SK-N-SH (cell line): ENCODE results near the gene PCDHB9. TPM values are rescaled to one million over a fixed set of nuclear protein-coding genes. Genes with fewer than 3 reads are reported as not detected.

Source experiments
- polyA plus RNA-seq, 3 experiments: library from polyadenylated mRNA; depleted of rRNA; stranded (reverse); fragments of >200 nt; gene quantifications; 2 replicates each; pipeline ENCODE4 v1.2.3, GENCODE V29; 2012

PCDHB9 gene
- polyA plus RNA-seq, 1 of the 3 experiments (the other 2 are of a cell fraction): 2.4 TPM

Other genes starting within 250 kb of the PCDHB9 start
- 0.39 and 0.76 TPM in 2 replicates for gene PCDHAC2, start 220.7 kb upstream of the PCDHB9 start, polyA plus RNA-seq (2012; rRNA removed)
- not detected in 2 replicates for gene PCDHB1, start 135.8 kb upstream of the PCDHB9 start, polyA plus RNA-seq (2012; rRNA removed)
- gene PCDHB2, start 92.5 kb upstream of the PCDHB9 start, polyA plus RNA-seq (2012; rRNA removed): 1.6 and 1.8 TPM in 2 replicates
- gene PCDHB3, start 86.7 kb upstream of the PCDHB9 start, polyA plus RNA-seq (2012; rRNA removed): 1.7 and 2.2 TPM in 2 replicates
- 0.36 and 0.51 TPM in 2 replicates for gene PCDHB4, start 65.3 kb upstream of the PCDHB9 start, polyA plus RNA-seq (2012; rRNA removed)
- 0.08 and 0.10 TPM in 2 replicates for gene PCDHB5, start 52.0 kb upstream of the PCDHB9 start, polyA plus RNA-seq (2012; rRNA removed)
- gene PCDHB6, start 37.1 kb upstream of the PCDHB9 start, polyA plus RNA-seq (2012; rRNA removed): 3.9 and 5.0 TPM in 2 replicates
- 1.5 and 1.7 TPM in 2 replicates for gene PCDHB7, start 14.5 kb upstream of the PCDHB9 start, polyA plus RNA-seq (2012; rRNA removed)
- 3.0 and 3.4 TPM in 2 replicates for gene PCDHB8, start 9.4 kb upstream of the PCDHB9 start, polyA plus RNA-seq (2012; rRNA removed)
- 2.3 and 2.7 TPM in 2 replicates for gene PCDHB16, start 4.8 kb upstream of the PCDHB9 start, polyA plus RNA-seq (2012; rRNA removed)
- gene PCDHB10, start 5.2 kb downstream of the PCDHB9 start, polyA plus RNA-seq (2012; rRNA removed): 1.4 and 1.5 TPM in 2 replicates
- gene PCDHB11, start 12.5 kb downstream of the PCDHB9 start, polyA plus RNA-seq (2012; rRNA removed): 0.41 and 0.61 TPM in 2 replicates
- 1.9 and 2.0 TPM in 2 replicates for gene PCDHB12, start 21.6 kb downstream of the PCDHB9 start, polyA plus RNA-seq (2012; rRNA removed)
- 0.85 and 0.88 TPM in 2 replicates for gene PCDHB13, start 26.8 kb downstream of the PCDHB9 start, polyA plus RNA-seq (2012; rRNA removed)
- gene PCDHB14, start 36.2 kb downstream of the PCDHB9 start, polyA plus RNA-seq (2012; rRNA removed): 9.7 and 10.6 TPM in 2 replicates
- 0.99 and 1.3 TPM in 2 replicates for gene PCDHB15, start 58.2 kb downstream of the PCDHB9 start, polyA plus RNA-seq (2012; rRNA removed)
- not detected in 2 replicates for gene SLC25A2, start 116.9 kb downstream of the PCDHB9 start, polyA plus RNA-seq (2012; rRNA removed)
- 30.6 and 38.7 TPM in 2 replicates for gene TAF7, start 133.6 kb downstream of the PCDHB9 start, polyA plus RNA-seq (2012; rRNA removed)
- gene PCDHGA1, start 143.4 kb downstream of the PCDHB9 start, polyA plus RNA-seq (2012; rRNA removed): 1.2 and 1.6 TPM in 2 replicates
- gene PCDHGA2, start 151.6 kb downstream of the PCDHB9 start, polyA plus RNA-seq (2012; rRNA removed): 1.4 and 1.5 TPM in 2 replicates
- 0.33 and 0.45 TPM in 2 replicates for gene PCDHGA3, start 156.7 kb downstream of the PCDHB9 start, polyA plus RNA-seq (2012; rRNA removed)
- 0.63 and 0.77 TPM in 2 replicates for gene PCDHGB1, start 162.9 kb downstream of the PCDHB9 start, polyA plus RNA-seq (2012; rRNA removed)
- gene PCDHGA4, start 167.9 kb downstream of the PCDHB9 start, polyA plus RNA-seq (2012; rRNA removed): 1.8 and 2.2 TPM in 2 replicates
- 3.7 and 4.5 TPM in 2 replicates for gene PCDHGB2, start 172.8 kb downstream of the PCDHB9 start, polyA plus RNA-seq (2012; rRNA removed)
- 0.57 and 0.71 TPM in 2 replicates for gene PCDHGA5, start 177.0 kb downstream of the PCDHB9 start, polyA plus RNA-seq (2012; rRNA removed)
- 0.53 and 0.63 TPM in 2 replicates for gene PCDHGB3, start 183.1 kb downstream of the PCDHB9 start, polyA plus RNA-seq (2012; rRNA removed)
- 1.4 TPM in 2 replicates for gene PCDHGA6, start 186.7 kb downstream of the PCDHB9 start, polyA plus RNA-seq (2012; rRNA removed)
- gene PCDHGA7, start 195.6 kb downstream of the PCDHB9 start, polyA plus RNA-seq (2012; rRNA removed): 3.4 and 7.8 TPM in 2 replicates
- 0.37 and 0.64 TPM in 2 replicates for gene PCDHGB4, start 200.5 kb downstream of the PCDHB9 start, polyA plus RNA-seq (2012; rRNA removed)
- 0.06 and 0.12 TPM in 2 replicates for gene PCDHGA8, start 205.5 kb downstream of the PCDHB9 start, polyA plus RNA-seq (2012; rRNA removed)
- 0.08 and 0.15 TPM in 2 replicates for gene PCDHGB5, start 210.8 kb downstream of the PCDHB9 start, polyA plus RNA-seq (2012; rRNA removed)
- 0.13 and 0.16 TPM in 2 replicates for gene PCDHGA9, start 215.6 kb downstream of the PCDHB9 start, polyA plus RNA-seq (2012; rRNA removed)
- 0.13 and 0.18 TPM in 2 replicates for gene PCDHGB6, start 220.9 kb downstream of the PCDHB9 start, polyA plus RNA-seq (2012; rRNA removed)
- 1.6 and 2.0 TPM in 2 replicates for gene PCDHGA10, start 225.8 kb downstream of the PCDHB9 start, polyA plus RNA-seq (2012; rRNA removed)
- gene PCDHGB7, start 230.5 kb downstream of the PCDHB9 start, polyA plus RNA-seq (2012; rRNA removed): 14.2 and 19.1 TPM in 2 replicates
- 0.18 and 0.23 TPM in 2 replicates for gene PCDHGA11, start 233.9 kb downstream of the PCDHB9 start, polyA plus RNA-seq (2012; rRNA removed)
- 0.03 and 0.05 TPM in 2 replicates for gene PCDHGA12, start 243.3 kb downstream of the PCDHB9 start, polyA plus RNA-seq (2012; rRNA removed)